Glomerular endothelial cell (primary cell): ENCODE results near the gene PI4KA. TPM values are rescaled to one million over a fixed set of nuclear protein-coding genes. Genes with fewer than 3 reads are reported as not detected.

Source experiments
- total RNA-seq: library from RNA; depleted of rRNA; stranded (reverse); fragments of >200 nt; gene quantifications from 2 replicates; pipeline ENCODE4 v1.2.3, GENCODE V29; 2015

PI4KA gene
- total RNA-seq, 1 donor from 2014 or later: 62.8 TPM

Other genes starting within 250 kb of the PI4KA start
- gene SERPIND1, start 84.7 kb downstream of the PI4KA start, total RNA-seq: 1.4 and 1.8 TPM in 2 replicates
- gene SNAP29, start 196 bp upstream of the PI4KA start, total RNA-seq: 18.2 and 30.9 TPM in 2 replicates
- 37.8 and 51.5 TPM in 2 replicates for gene CRKL, start 58.6 kb upstream of the PI4KA start, total RNA-seq
- 0.18 TPM in 1 of 2 replicates, not detected in the other for gene AIFM3, start 108.4 kb upstream of the PI4KA start, total RNA-seq
- 43.9 and 59.2 TPM in 2 replicates for gene LZTR1, start 123.5 kb upstream of the PI4KA start, total RNA-seq
- gene THAP7, start 143.3 kb upstream of the PI4KA start, total RNA-seq: 15.6 and 19.7 TPM in 2 replicates
- 0.18 TPM in 1 of 2 replicates, not detected in the other for gene P2RX6, start 156.4 kb upstream of the PI4KA start, total RNA-seq
- gene SLC7A4, start 173.8 kb upstream of the PI4KA start, total RNA-seq: not detected in 2 replicates
- not detected in 2 replicates for gene LRRC74B, start 187.1 kb upstream of the PI4KA start, total RNA-seq